HG03520 (cell line): Measurements from ENCODE around the gene EEFSEC.
"Not testable (repeated sequence)": the region's sequence is repeated elsewhere in the genome, so short reads cannot be mapped to it uniquely, and the experiment has no call there.

Source experiments
- ATAC-seq: cut with Tn5 transposase; IDR thresholded peaks from one replicate; pipeline ENCODE4 v1.9.1; 2021; ENCODE audit warnings: mild to moderate bottlenecking, moderate library complexity; ENCODE audit not compliant: unreplicated experiment

Gene EEFSEC

DNA sequence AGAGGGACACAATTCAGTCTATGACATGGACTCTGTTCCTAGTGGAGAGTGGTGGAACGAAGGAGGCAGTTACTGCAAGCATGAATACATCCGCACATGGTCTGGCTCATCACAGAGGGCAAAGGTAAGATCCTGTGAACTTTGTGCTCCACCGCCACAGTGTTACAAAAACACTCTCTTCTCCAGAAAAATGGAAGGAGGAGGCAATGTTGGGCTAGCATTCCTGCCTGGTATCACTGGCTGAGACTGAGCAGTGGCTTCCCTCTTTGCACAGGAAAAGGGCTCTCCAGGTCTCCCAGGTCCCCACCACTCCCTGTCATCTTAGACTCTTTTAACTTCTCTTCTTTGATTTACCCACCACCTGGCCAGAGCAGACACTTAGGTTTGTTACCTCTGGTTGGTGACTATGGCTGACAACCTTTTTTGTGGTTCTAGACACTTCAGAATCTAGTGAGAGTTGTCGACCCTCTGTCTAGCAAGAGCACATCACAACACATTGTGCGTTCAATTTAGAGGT lies 1.5 kb upstream of the EEFSEC start:
- no peak for ATAC-seq

DNA sequence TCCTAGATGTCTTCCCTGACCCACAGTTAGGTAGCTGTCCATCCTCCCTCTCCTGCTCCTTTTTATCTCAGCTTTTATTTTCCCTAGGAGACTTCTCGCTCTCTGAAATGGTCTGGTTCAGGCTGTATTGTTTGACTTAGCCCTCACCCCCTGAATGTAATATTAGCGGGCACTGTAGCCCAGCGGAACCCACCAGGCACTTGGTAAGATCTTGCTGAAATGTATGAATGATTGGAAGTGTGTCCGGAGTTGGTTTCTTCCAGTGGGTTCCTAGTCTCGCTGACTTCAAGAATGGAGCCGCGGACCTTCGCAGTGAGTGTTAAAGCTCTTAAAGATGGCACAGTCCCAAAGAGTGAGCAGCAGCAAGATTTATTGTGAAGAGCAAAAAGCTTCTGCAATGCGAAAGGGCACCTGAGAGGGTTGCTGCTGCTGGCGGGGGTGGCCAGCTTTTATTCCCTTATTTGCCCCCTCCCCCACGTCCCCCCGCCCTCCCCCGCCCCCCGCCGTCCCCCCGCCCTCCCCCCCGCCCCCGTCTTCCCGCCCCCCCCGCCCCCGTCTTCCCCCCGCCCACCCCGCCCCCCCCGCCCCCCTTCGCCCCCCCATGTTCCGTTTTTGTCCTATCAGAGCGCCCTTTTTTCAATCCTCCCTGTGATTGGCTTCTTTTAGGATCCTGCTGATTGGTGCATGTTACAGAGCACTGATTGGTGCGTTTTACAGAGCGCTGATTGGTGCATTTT lies 694 bp upstream of the EEFSEC start:
- peak; percentile 31 for ATAC-seq

DNA sequence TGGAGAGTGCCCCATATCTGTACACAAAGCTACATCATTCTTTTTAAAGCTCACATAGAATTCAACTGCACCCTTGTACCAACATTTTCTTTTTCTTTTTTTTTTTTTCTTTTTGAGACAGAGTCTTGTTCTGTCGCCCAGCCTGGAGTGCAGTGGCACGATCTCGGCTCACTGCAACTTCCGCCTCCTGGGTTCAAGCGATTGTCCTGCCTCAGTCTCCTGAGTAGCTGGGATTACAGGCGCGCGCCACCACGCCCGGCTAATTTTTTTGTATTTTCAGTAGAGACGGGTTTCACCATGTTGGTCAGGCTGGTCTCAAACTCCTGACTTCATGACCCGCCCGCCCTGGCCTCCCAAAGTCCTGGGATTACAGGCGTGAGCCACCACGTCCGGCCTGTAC lies 1.1 kb downstream of the EEFSEC start:
- ATAC-seq: not testable (repeated sequence)

DNA sequence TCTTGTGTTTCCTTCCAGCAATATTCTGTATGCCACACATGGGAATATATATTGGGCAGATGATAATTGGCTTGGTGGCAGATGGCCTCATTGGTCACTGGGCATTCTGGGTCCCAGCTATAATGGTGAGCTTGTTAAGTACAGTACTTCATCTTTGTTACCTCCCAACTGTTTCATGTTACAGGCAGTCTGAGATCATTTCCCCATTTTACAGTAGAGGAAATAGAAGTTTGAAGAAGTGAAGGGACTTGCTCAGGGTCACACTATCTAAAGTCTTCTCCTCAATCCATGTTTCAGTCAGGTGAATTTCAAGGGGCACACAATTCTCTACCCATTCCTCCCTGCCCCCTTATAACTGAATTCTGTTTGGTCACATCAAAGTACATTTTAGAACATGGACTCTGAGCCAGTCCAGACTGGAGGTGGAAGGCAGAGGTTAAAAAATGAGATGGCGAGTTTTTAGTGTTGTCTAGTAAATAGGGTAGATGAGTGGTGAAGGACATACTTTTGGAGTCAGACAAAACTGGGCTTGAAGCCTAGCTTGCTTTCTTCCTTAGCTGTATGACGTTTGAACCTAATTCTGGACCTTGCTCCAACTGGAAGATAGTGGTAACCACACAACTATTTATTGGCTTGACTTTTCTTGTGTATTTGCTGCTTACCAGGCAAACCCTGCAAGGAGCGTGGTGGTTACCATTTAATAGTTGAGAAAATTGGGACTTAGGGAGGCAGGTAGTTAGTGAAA lies 2.5 kb downstream of the EEFSEC start:
- ATAC-seq: no peak

DNA sequence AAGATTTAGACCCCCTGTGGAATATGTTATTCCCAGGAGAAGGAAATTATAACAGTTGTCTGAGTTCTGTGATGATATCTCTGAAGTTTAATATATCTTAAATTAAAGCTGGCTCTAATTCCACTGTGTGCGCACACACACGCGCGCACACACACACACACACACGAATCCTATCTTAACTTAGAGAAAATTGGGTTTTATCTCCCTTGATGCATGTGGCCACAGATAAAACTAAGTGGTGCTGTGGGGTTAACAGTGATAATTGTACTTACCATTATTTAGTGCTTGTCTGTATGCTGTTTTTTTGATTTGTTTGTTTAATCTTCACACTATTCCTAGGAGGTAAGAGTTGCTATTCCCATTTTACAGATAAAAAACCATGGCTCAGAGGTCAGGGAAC lies 7.4 kb downstream of the EEFSEC start:
- ATAC-seq: no peak

DNA sequence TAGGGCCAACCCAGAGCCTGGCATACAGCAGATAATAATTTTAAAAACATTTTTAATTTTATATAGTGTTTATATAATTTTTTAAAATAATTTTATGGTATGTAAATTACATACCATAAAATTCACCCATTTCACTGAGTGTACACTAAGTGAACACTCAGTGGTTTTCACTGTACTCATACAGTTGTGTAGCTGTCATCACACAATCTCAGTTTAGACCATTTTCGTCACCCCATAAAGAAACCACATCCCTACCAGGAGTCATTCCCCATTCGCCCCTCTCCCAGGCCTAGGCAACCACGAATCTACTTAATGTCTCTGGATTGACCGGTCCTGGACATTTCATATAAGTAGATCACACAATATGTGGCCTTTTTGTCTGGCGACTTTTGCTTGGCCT lies 10.2 kb downstream of the EEFSEC start:
- no peak for ATAC-seq

DNA sequence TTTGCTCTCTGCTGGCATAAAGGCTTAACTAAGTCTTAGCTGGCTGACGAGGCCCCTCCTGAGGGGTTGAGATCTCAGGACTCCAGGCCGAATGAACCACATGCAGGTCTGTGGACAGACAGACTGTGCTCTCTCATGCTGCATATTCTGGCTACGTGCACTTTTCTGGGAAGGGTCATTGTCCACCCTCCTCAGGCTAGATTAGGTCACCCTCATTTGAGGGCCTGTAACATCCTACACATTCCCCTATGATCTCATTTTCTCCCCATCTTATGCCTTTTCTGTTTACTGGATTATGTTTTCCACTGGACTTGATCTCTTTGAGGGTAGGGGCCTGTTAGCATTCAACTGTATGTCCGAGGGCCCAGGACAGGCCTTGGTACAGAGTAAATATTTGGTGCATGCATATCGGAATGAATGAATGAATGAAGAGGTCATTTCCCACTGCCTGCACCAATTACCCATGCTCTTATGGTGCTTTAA lies 13.7 kb downstream of the EEFSEC start:
- ATAC-seq: no peak

DNA sequence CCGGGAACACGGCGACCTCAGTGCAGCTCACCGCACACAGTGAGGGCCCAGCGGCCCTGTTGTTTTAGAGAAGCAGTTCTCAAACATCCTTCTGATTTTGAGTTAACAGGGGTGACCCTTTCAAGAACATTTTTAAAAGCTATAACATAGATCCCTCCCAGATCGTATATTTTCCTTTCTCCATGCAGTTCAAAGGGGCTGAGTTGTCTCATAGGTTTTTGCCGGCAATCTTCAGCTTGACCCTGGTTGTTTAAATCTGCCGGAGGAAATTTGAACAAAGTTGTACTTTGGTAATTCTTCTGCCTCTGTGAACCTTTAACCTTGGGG lies 14.3 kb downstream of the EEFSEC start:
- ATAC-seq: no peak

DNA sequence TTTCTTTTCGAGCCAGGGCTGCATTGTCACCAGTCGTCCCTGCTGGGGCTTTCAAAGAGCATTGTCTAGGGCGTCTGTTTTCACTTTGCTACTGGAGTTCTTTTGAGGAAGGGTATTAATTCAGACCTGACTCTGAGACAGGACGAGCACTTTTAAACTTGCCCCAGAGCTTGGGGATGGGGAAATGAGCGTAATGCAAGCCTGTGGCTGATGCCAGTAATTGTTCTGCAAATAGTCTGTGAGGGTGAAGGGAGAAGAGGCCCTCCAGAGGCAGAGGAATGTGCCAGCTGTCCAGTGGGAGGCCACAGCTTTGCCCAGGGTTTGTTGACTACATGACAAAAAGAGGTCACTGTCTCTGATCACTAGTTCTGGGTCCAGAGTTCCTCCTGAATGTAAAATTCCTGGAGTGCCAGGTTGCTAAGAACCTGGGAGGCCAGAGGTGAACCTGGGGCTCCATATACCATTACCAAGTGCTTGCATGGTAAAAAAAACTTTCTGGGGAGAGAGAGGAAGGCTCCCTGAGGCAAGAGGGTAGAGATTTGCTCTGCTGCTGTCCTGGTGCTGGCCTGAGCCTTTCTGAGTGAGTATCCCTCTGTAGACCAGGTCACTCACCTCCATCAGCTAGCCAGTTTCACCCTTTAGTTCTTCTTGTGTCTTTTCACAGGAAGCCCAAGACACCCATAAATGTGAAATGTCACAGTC lies 14.8 kb downstream of the EEFSEC start:
- no peak for ATAC-seq

DNA sequence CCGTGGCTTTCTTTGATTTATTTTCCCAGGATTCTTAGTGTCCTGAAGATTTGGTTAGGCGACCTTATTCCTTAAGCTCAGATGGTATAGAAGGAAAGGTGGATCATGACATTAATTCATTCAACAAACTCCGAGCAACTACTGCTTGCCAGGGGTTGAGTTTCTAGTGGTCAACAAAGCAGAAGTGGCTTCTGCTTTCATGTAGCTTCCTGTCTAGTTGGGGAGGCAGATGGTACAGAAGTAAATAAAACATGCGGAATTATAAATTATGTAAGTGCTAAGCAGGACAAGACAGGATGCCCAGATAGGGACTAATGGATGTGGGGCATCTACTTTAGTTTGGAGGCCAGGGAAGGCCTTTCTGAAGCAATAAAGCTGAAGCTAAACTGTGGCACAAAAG lies 15.6 kb downstream of the EEFSEC start:
- no peak for ATAC-seq

DNA sequence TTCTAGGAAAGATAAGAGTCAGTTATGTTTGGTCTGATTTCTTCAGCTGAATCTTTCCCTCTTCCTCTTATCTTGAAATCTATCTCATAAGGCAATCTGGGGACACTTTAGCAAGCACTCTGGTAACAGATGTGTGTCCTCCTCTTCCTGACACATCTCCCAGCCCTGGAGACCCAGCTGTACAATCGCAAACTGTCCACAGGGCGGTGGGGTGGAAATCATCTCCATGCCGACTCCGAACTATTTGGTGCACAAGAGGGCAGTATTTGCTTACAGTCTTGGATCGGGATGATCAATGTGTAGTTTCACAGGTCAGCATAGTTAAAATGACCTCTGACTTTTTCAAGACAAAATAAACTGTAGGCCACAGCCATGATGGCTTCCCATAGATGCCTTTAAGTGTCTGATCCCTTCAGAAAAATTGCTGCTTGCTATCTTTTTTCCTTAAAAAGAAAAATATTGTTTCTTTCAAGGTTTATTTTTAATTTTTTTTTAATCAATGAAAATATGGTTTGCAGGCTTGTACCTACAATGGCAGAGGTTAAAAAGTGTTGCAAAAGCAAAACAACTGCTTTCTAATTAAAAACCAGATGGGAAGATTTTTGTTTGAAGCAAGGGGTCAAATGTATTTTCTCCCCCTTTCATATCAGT lies 17.7 kb downstream of the EEFSEC start:
- ATAC-seq: no peak

DNA sequence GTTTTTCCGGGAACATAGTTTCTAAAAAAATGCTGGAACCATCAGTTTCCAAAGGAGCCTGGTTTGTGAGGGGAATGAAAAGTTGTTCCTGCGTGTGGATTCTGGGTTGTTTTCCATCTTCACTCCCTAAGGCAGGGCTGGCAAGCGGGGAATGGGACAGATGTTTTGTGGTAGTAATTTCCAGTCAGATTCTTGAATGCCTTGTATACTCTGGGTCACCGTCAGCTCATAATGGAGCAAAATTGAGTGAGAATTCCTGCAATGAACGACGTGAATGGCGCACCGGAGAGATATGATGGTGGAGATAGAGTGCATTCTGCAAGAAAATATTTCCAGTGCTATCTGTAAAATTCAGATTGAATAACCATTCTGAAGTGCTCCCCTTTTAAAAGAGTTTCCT lies 19.9 kb downstream of the EEFSEC start:
- no peak for ATAC-seq

DNA sequence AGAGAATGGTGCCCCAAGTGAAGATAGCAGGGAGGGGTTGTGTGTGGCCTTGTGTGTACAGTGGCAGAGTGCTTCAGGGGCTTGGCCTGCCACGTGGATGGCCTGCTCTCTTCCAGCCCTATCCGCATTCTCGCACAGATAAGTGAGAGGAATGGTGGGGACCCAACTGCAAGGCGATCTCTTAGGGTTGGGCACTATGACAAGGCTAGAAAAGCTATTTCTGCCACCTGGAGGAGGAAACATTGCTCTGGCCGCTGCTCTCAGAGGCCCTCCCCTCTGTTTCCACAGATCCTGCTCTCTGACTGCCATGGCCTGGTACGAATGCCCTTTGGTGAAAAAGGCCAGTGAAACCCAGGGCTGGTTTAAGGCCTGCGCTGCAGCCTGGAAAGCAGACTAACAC lies 20.6 kb downstream of the EEFSEC start:
- ATAC-seq: no peak

DNA sequence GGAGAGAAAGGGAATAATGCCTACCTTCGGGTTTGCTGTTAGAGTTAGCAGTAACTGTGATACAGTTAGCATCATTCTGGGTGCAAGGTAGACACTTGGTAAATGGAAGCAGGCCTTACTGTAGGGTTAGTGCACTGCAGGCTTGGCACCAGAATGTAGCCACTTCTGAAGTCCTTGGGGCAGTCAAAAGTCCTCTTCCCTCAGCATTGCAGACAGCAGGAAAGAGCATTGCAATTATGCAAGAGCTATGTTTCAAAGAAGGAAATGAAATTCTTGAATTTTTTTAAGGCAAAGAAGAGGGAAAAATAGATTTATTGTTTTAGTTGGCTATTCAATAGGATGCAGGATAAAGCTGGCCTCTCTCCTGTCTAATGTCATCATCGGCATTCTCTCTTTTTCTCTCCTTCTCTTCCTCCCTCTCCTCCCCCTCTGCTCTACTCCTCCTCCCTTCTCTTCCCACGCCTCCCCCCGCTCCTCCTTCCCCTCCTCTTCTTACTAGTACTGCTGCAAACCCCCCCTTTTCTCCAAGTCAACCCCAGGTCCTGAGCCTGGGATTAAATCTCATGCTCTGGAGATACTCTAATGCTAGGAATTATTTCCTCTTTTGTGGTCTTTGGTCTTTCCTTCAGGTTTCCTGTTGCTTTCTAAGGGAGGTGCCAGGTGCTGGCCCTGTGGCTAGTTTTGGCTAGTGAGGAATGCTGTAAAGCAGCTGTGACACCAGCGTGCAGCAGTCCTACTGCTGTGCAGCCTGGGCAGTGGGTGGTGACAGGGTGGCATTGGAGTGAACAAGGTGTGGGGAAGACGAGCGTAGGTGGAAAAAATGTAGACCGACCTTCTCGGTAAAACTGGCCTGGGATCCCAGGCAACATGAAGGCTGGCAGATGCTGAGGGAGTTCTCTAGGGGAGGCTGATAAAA lies 21.7 kb downstream of the EEFSEC start:
- ATAC-seq: no peak

DNA sequence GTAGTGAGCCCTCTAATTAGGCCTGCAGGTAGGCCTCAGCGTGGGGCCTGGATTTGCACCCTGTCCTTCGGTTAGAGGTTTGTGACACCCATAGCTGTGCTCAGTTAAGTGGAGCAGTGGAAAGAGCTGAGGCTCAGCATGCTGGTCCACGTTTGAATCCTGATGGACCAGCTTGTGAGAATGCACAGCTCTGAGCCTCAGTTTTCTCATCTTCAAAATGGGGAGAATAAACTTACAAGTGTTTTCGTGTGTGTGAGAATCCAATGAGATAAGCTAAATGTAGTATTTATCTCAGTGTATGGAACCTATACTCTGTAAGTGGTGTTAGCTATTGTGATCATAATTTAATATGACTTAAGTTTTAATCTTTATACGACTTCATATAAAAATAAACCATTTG lies 22.5 kb downstream of the EEFSEC start:
- no peak for ATAC-seq

DNA sequence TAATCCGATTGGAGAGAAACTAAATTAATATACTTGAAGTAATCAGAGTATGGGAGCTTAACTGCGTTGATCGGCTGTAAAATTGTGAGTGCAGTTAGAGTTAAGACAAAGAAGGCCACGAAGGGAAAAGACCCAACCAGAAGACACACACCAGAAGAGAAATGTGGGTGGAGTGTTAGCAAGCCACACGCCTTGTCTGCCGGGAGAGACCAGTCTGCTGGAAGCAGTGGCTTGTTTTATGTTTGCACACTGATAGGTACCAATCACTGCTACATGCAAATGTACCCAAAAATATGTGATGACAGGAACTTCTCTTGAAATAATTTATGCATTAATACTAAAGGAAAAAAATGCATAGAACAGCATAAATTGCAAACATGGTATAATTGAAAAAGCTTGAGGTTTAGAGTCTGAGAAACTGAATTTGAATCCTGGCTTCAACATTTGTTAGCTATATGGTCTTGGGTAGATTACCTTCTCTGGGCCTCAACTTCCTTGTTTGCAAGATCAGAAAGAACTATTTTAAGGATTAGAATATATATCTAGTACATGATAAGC lies 23.1 kb downstream of the EEFSEC start:
- no peak for ATAC-seq

DNA sequence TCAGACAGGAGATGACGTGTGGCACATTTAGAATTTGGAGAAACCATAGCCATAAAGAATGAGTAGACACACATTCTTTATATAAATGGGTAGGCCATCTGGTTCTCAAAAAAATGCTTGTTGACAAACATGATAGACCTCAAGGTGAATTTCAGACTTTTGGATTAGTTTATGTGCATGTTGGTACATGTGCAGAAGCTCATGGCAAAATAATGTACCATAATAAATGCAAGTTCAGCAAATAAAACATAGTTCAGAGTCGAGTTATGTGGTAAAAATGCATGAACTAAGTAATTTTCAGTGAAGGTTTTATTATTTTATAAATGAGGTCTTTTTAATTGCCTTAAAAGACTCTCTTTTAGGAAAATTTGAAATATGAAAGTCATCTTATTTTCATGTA lies 24.6 kb downstream of the EEFSEC start:
- ATAC-seq: no peak

DNA sequence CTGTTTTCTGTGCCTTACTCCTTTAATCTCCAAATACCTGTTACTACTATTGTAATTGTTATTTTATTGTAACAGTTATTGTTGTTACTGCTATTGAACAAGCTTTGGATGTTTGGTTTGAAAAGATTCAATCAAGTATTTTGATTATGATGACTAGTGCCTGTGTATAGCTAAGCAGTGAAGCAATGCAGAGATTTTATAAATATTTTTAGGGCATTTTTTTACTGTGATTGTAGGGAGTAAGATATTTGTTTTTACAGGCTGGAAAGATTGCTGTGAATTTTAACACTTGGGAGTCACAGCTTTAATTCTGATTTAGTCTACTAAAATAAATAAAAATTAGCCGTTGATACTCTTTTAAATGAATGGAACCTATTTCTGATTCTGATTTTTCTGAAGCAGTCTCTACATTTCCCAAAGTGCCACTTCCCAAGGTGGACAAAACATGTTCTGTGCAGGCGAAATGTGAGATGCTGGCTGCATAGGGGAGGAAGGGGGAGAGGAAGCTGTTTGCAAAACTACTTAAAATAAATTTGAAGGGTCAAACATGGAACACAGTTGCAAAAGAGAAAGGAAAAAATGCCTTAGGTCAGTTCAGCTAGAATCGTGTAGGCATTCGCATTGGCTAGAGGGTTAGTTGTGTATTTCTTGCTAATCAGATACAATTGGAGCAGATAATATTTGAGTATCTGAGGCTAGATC lies 25.7 kb downstream of the EEFSEC start:
- no peak for ATAC-seq

DNA sequence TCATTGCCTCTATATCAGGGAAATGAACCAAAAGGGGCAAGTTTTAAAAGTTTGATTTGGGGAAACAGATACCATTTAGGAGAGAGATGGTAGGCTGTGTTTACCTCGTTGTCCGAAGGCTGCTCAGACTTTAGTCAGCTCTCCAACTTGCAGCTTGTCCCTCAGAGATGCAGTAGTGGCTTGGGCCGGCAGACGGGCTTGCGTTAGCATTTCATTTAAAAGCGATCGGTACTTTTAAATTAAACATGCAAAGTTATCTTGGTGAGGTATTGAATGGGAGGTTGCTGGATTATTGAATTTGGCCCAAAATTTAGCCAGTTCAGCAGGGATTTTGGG lies 26.2 kb downstream of the EEFSEC start:
- ATAC-seq: no peak
